ENCODE results near the gene NCAM1. TPM values are rescaled to one million over a fixed set of nuclear protein-coding genes. Genes with fewer than 3 reads are reported as not detected.

Gene NCAM1
- total RNA-seq, 4 donors from 2014 or later, result 12.8 to 27.7 (median 15.7) TPM

GRCh38 chr11:113304916-113305315, 343.7 kb downstream of the NCAM1 start:
- no peak for TF ChIP-seq POLR2A (IDR thresholded peaks at IDR 0.05)
- TF ChIP-seq CTCF (IDR thresholded peaks at IDR 0.05 in 4 of 5, conservative IDR thresholded peaks at IDR 0.05 in 1 of 5), result no peak
- H3K4me3 ChIP-seq, result no peak overlapping the region
- ATAC-seq, result no peak
- H3K27me3 ChIP-seq, result no peaks in the 10 kb centered on the region
- H3K9me3 ChIP-seq, result no peaks in the 10 kb centered on the region
- intact Hi-C loops (cut with DNase I; ENCODE audit: low total_unique reads) (loop anchor here (1.0 to 2.0 kb wide), 3 partner anchors 227 to 491 kb away; no protein-coding TSS in a partner anchor), in situ Hi-C loops (cut with MboI; ENCODE audit: low sequenced_read_pairs in 4 of 4) (loop anchor here (5.0 to 10.0 kb wide), 6 partner anchors 60 to 480 kb away; no protein-coding TSS in a partner anchor)
- H3K27ac ChIP-seq, result no peak overlapping the region
- DNase-seq, result no peak
- H3K4me1 ChIP-seq, result no peaks in the 10 kb centered on the region
- H3K36me3 ChIP-seq, result no peaks in the 10 kb centered on the region

- Histone ChIP-seq H3K4me1 (no peaks in the 10 kb centered on the region), H3K27ac (no peak overlapping the region), H3K36me3 (no peaks in the 10 kb centered on the region), H3K4me3 (no peak overlapping the region), H3K9me3 (no peaks in the 10 kb centered on the region), H3K27me3 (no peaks in the 10 kb centered on the region)
- in situ Hi-C loops (cut with MboI; ENCODE audit: low sequenced_read_pairs in 4 of 4) (loop anchor here (5.0 to 10.0 kb wide), 6 partner anchors 59 to 479 kb away; no protein-coding TSS in a partner anchor), intact Hi-C loops (cut with DNase I; ENCODE audit: low total_unique reads) (loop anchor here (1.0 to 2.0 kb wide), 3 partner anchors 227 to 491 kb away; no protein-coding TSS in a partner anchor)
- peak; percentile 74 to 94 for ATAC-seq
- TF ChIP-seq CTCF (IDR thresholded peaks at IDR 0.05 in 4 of 5, conservative IDR thresholded peaks at IDR 0.05 in 1 of 5), result peak; percentile 86 to 92 (median 90)
- TF ChIP-seq POLR2A (IDR thresholded peaks at IDR 0.05), result no peak
- DNase-seq, result peak; percentile 38 to 69
Observed at GRCh38 chr11:113305440-113306336, 344.5 kb downstream of the NCAM1 start.

- intact Hi-C loops (cut with DNase I; ENCODE audit: low total_unique reads), result no loop called here
- in situ Hi-C loops (cut with MboI; ENCODE audit: low sequenced_read_pairs in 4 of 4), result loop anchor here (5.0 to 10.0 kb wide), 6 partner anchors 56 to 476 kb away; no protein-coding TSS in a partner anchor
- DNase-seq, result no peak
- H3K27me3 ChIP-seq, result no peaks in the 10 kb centered on the region
- no peak for ATAC-seq
- no peak overlapping the region for H3K27ac ChIP-seq
- H3K4me3 ChIP-seq, result no peak overlapping the region
- H3K9me3 ChIP-seq, result no peaks in the 10 kb centered on the region
- H3K36me3 ChIP-seq, result no peaks in the 10 kb centered on the region
- TF ChIP-seq CTCF (IDR thresholded peaks at IDR 0.05 in 4 of 5, conservative IDR thresholded peaks at IDR 0.05 in 1 of 5) (no peak), POLR2A (IDR thresholded peaks at IDR 0.05) (no peak)
- peaks cover 0 to 2% of the 10 kb centered on the region in 2 donors for H3K4me1 ChIP-seq
Observed at GRCh38 chr11:113308601-113309000, 347.4 kb downstream of the NCAM1 start.

- H3K27me3 ChIP-seq, result no peaks in the 10 kb centered on the region
- no peaks in the 10 kb centered on the region for H3K36me3 ChIP-seq
- intact Hi-C loops (cut with DNase I; ENCODE audit: low total_unique reads) (loop anchor here (5.0 to 10.0 kb wide), 5 partner anchors 461 to 1437 kb away; partner anchors contain the start of genes ALG9, CFAP68, FDXACB1 and PTS), in situ Hi-C loops (cut with MboI; ENCODE audit: low sequenced_read_pairs in 4 of 4) (loop anchor here in 2 of 4 donors (10.0 kb wide), 2 partner anchors 423 to 483 kb away; no protein-coding TSS in a partner anchor)
- no peak overlapping the region for H3K27ac ChIP-seq
- peaks cover 8 to 18% of the 10 kb centered on the region in 2 donors for H3K4me1 ChIP-seq
- no peaks in the 10 kb centered on the region for H3K9me3 ChIP-seq
- no peak overlapping the region for H3K4me3 ChIP-seq
- DNase-seq, result no peak
- TF ChIP-seq POLR2A (IDR thresholded peaks at IDR 0.05), result no peak
- TF ChIP-seq CTCF (IDR thresholded peaks at IDR 0.05 in 4 of 5, conservative IDR thresholded peaks at IDR 0.05 in 1 of 5), result no peak
- no peak for ATAC-seq
Observed at GRCh38 chr11:113311536-113311935, 350.3 kb downstream of the NCAM1 start.

Data from gastrocnemius medialis (tissue), 4 donors.